Panc1 (cell line): ENCODE results near the gene EPHB1. TPM values are rescaled to one million over a fixed set of nuclear protein-coding genes. Genes with fewer than 3 reads are reported as not detected.

Source experiments
- ATAC-seq: fragments of 200-7000 bp; cut with Tn5 transposase; 2 replicates; pipeline ENCODE4 v1.9.1; 2020; ENCODE audit warnings: mild to moderate bottlenecking, moderate library complexity
- BruUV-seq: library from RNA; stranded (reverse); fragments of 400-500 nt; replicated peaks from 2 replicates; lab custom pipeline; 2021; lab: Mats Ljungman, UMichigan
- CTCF ChIA-PET: fragments of 300-600 bp; sonication (Branson Sonifier 250); formaldehyde crosslinking; loops from one replicate; lab custom pipeline; 2022; ENCODE audit warnings: antibody characterized with exemption; lab: Charles Lee
- POLR2A ChIA-PET: fragments of 300-600 bp; sonication (Branson Sonifier 250); formaldehyde crosslinking; loops from one replicate; lab custom pipeline; 2022; ENCODE audit warnings: antibody characterized with exemption; lab: Charles Lee
- DNase-seq: peaks from one replicate; pipeline ENCODE4 v3.0.0-alpha.2; 2010; ENCODE audit warnings: low read depth, low spot score
- H3K27ac ChIP-seq: 2 replicates; pipeline ENCODE4 v1.5.1; 2011; ENCODE audit warnings: mild to moderate bottlenecking, low read length, inconsistent platforms
- H3K27me3 ChIP-seq: fragments of 200-500 bp; sonication (Bioruptor generic); 2 replicates; pipeline ENCODE4 v1.6.0; 2014; ENCODE audit warnings: low read length, inconsistent platforms; ENCODE audit not compliant: control insufficient read depth, insufficient read depth
- H3K36me3 ChIP-seq: fragments of 200-500 bp; sonication (Bioruptor generic); 2 replicates; pipeline ENCODE4 v1.5.1; 2014; ENCODE audit warnings: inconsistent platforms, mild to moderate bottlenecking, low read length, moderate library complexity; ENCODE audit not compliant: control insufficient read depth, insufficient read depth
- H3K4me1 ChIP-seq: 2 replicates; pipeline ENCODE4 v1.5.1; 2011; ENCODE audit warnings: inconsistent platforms, mild to moderate bottlenecking, low read length, moderate library complexity; ENCODE audit not compliant: control insufficient read depth, insufficient read depth
- H3K4me3 ChIP-seq, 2 experiments: 2 replicates each; pipeline ENCODE4 v1.5.1; 2011 to 2012; ENCODE audit warnings: low read depth in 2 of 2, low read length in 2 of 2, mild to moderate bottlenecking in 2 of 2, inconsistent platforms in 1 of 2, moderate library complexity in 1 of 2
- H3K9me3 ChIP-seq: fragments of 200-500 bp; sonication (Bioruptor generic); 2 replicates; pipeline ENCODE4 v1.5.1; 2014; ENCODE audit warnings: low read depth, mild to moderate bottlenecking, inconsistent platforms, low read length, moderate library complexity; ENCODE audit not compliant: control insufficient read depth, insufficient read depth
- CTCF ChIP-seq: fragments of 450-650 bp; IDR thresholded peaks from 2 replicates; pipeline ENCODE4 v1.5.1; 2017; ENCODE audit warnings: mild to moderate bottlenecking
- POLR2AphosphoS5 ChIP-seq: IDR thresholded peaks from 2 replicates; pipeline ENCODE4 v1.6.1; 2012; ENCODE audit warnings: mild to moderate bottlenecking, low read depth, low read length, moderate library complexity
- REST ChIP-seq, 2 experiments: IDR thresholded peaks; 2 replicates each; pipeline ENCODE4 v1.6.1; 2011 to 2012; ENCODE audit warnings: low read depth in 2 of 2, control low read depth in 1 of 2, low read length in 1 of 2, mild to moderate bottlenecking in 1 of 2, moderate library complexity in 1 of 2; ENCODE audit not compliant: insufficient read depth in 1 of 2
- SIN3A ChIP-seq: IDR thresholded peaks from 2 replicates; pipeline ENCODE4 v1.6.1; 2012; ENCODE audit warnings: low read depth, mild to moderate bottlenecking, low read length, moderate library complexity, borderline replicate concordance; ENCODE audit not compliant: insufficient read depth
- TCF7L2 ChIP-seq: IDR thresholded peaks from 2 replicates; pipeline ENCODE4 v1.6.1; 2011; ENCODE audit warnings: mild to moderate bottlenecking, low read depth, low read length, inconsistent platforms
- in situ Hi-C: cut with HindIII; loops from 2 replicates; pipeline ENCODE4 v1.10.0; 2016; ENCODE audit warnings: low sequenced_read_pairs, low pct_unique_long_range_greater_than_20kb
- intact Hi-C: fragments of 100-400 bp; cut with micrococcal nuclease; formaldehyde crosslinking; loops from one replicate; pipeline ENCODE4 v1.10.0; 2022; ENCODE audit not compliant: unreplicated experiment
- total RNA-seq: library from RNA; stranded (reverse); gene quantifications from one replicate; pipeline ENCODE4 v1.2.1, GENCODE V29; 2021; ENCODE audit not compliant: unreplicated experiment

The EPHB1 gene
- total RNA-seq, 1 experiment from 2014 or later: 0.46 TPM

DNA sequence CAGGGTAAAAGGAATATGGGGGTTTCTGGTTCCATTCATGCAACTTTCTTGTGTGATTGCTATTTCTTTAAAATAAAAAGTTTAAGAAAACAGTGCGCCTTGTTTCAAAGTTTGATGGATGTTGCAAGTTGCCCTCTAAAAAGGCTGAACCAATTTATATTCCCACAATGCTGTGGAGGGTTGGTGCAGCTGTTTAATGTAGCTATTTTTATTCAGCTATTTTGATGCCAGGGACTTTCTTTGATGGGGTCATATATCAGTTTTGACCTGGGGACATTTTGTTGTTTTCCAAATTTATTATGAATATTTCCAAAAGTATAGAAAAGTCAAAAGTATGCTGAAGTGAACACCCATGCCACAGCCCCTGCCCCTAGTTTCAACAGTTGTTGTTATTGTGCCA lies 20.5 kb downstream of the EPHB1 start:
- intact Hi-C loops: no loop called here
- no peak for DNase-seq
- ChIA-PET CTCF (interaction anchor here (0.6 kb wide), 1 partner anchor 236 kb away, joined by 3 read pairs; no protein-coding TSS in a partner anchor), POLR2A (interaction anchor here (0.6 kb wide), 1 partner anchor 257 kb away, joined by 3 read pairs; no protein-coding TSS in a partner anchor)
- Histone ChIP-seq H3K9me3 (no peaks in the 10 kb centered on the region), H3K4me1 (no peaks in the 10 kb centered on the region), H3K4me3 (no peak overlapping the region), H3K27ac (no peak overlapping the region), H3K27me3 (peaks cover 6% of the 10 kb centered on the region), H3K36me3 (no peaks in the 10 kb centered on the region)
- TF ChIP-seq CTCF (no peak), SIN3A (no peak), POLR2AphosphoS5 (no peak), REST (IDR thresholded peaks at IDR 0.05; ENCODE audit: insufficient read depth in 1 of 2, low read depth in 2 of 2, low read length in 1 of 2) (no peak), TCF7L2 (no peak)
- no TSS peak for BruUV-seq
- ATAC-seq: no peak
- in situ Hi-C loops: no loop called here

GRCh38 chr3:134816623-134817022 lies 21.6 kb downstream of the EPHB1 start:
- in situ Hi-C loops: no loop called here
- no TSS peak for BruUV-seq
- DNase-seq (no peak), ATAC-seq (no peak)
- ChIA-PET CTCF (no interaction called here), POLR2A (no interaction called here)
- peaks cover 6% of the 10 kb centered on the region for H3K27me3 ChIP-seq
- no peaks in the 10 kb centered on the region for H3K4me1 ChIP-seq
- H3K9me3 ChIP-seq: no peaks in the 10 kb centered on the region
- TF ChIP-seq TCF7L2 (no peak), SIN3A (no peak), POLR2AphosphoS5 (no peak), REST (IDR thresholded peaks at IDR 0.05; ENCODE audit: insufficient read depth in 1 of 2, low read depth in 2 of 2, low read length in 1 of 2) (no peak), CTCF (no peak)
- intact Hi-C loops: no loop called here
- no peak overlapping the region for H3K27ac ChIP-seq
- no peak overlapping the region for H3K4me3 ChIP-seq
- H3K36me3 ChIP-seq: no peaks in the 10 kb centered on the region
